Pulmonary artery endothelial cell (primary cell): Measurements from ENCODE around the gene RFNG. TPM values are rescaled to one million over a fixed set of nuclear protein-coding genes. Genes with fewer than 3 reads are reported as not detected.

Source experiments
- DNase-seq: peaks from one replicate; pipeline ENCODE4 v3.0.0-alpha.2; 2011; ENCODE audit warnings: low read depth, low spot score
- total RNA-seq: library from RNA; depleted of rRNA; stranded (reverse); fragments of >200 nt; gene quantifications from 2 replicates; pipeline ENCODE4 v1.2.3, GENCODE V29; 2014

The RFNG gene
- total RNA-seq, 1 donor from 2014 or later: 29.9 TPM

GRCh38 chr17:82089723-82090548 is 38.3 kb upstream of the RFNG start:
- DNase-seq: no peak

GRCh38 chr17:82088838-82089722 is 37.5 kb upstream of the RFNG start:
- no peak for DNase-seq

- no peak for DNase-seq
Observed at GRCh38 chr17:82087961-82088837, 36.6 kb upstream of the RFNG start.

- no peak for DNase-seq
Observed at GRCh38 chr17:82086941-82087906, 35.6 kb upstream of the RFNG start.

GRCh38 chr17:82085931-82086764 is 34.5 kb upstream of the RFNG start:
- DNase-seq: no peak

GRCh38 chr17:82085031-82085861 is 33.6 kb upstream of the RFNG start:
- no peak for DNase-seq

- DNase-seq: no peak
Observed at GRCh38 chr17:82084373-82085030, 32.9 kb upstream of the RFNG start.

- no peak for DNase-seq
Observed at GRCh38 chr17:82083533-82084359, 32.1 kb upstream of the RFNG start.

GRCh38 chr17:82083009-82083408 is 31.4 kb upstream of the RFNG start:
- DNase-seq: no peak

- no peak for DNase-seq
Observed at GRCh38 chr17:82082456-82082855, 30.8 kb upstream of the RFNG start.

- no peak for DNase-seq
Observed at GRCh38 chr17:82081966-82082365, 30.4 kb upstream of the RFNG start.

- no peak for DNase-seq
Observed at GRCh38 chr17:82081546-82081945, 29.9 kb upstream of the RFNG start.

GRCh38 chr17:82080789-82081464 is 29.3 kb upstream of the RFNG start:
- no peak for DNase-seq

- no peak for DNase-seq
Observed at GRCh38 chr17:82080048-82080788, 28.6 kb upstream of the RFNG start.

- DNase-seq: no peak
Observed at GRCh38 chr17:82079001-82079677, 27.5 kb upstream of the RFNG start.
